ENCODE data around the gene RXRA. TPM values are rescaled to one million over a fixed set of nuclear protein-coding genes. Genes with fewer than 3 reads are reported as not detected.

Gene RXRA
- total RNA-seq, 1 experiment from 2014 or later = 20.4 TPM

Other genes with a start within 250 kb of the RXRA start
- 32.6 and 38.6 TPM in 2 replicates for gene WDR5, start 190.4 kb upstream of the RXRA start, total RNA-seq (2014; rRNA removed)
- gene RNU6ATAC, start 161.9 kb upstream of the RXRA start, total RNA-seq (2014; rRNA removed) = not detected in 2 replicates

Measured in LHCN-M2 (cell line).